ENCODE data around the gene GRIA3.

GRIA3 gene

DNA sequence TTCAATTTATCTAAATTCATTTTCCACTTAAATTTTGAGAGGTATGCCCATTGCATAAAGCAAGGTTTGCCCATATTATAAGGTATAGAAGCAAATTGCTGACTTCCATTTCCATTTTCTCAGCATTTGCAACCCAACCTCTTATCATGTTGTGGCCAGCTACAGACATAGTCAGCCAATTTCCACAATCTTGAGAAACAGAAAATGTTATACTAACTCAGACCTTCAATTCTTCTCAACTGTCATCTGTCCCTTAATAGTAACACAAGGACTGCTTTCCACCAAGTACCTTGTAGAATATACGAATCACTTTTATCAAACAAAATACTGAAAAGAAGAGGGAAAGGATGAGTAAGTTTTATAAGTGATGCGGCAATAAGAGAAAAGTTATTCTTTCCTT, 11.2 kb upstream of the GRIA3 start:
- H3K4me3 ChIP-seq (ENCODE audit: insufficient read depth in 1 of 2, low read depth in 1 of 2, low read length in 2 of 2): no peak overlapping the region

DNA sequence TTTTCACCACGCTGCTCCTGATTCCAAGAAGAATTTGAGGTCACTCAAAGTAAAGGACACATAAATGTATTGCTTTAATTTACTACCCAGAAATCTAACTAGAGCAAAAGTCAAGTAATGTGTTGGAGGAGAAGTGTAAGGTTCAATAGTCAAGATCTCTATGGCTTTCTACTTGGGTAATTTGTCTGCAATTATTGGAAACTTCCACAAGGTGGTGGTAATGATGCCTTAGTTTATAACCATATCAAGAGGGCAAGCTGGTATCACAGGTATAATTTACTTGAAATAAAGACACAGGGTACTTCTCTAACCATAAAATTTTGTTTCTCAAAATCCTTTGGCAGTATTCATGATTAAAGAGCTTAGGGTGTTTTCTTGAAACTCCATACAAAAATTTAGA, 10.2 kb upstream of the GRIA3 start:
- Histone ChIP-seq H4K91ac (ENCODE audit: low read length) (no peak overlapping the region), H3K9ac (ENCODE audit: low read length) (no peak overlapping the region), H3K4me1 (ENCODE audit: control insufficient read depth, insufficient read depth, low read depth, low read length) (no peaks in the 10 kb centered on the region), H4K8ac (ENCODE audit: low read length) (no peak overlapping the region), H3K4me3 (ENCODE audit: insufficient read depth in 1 of 2, low read depth in 1 of 2, low read length in 2 of 2) (no peak overlapping the region), H3K79me1 (replicated peaks; ENCODE audit: low read length, poor library complexity, severe bottlenecking) (no peaks in the 10 kb centered on the region), H3K4me2 (ENCODE audit: low read length, poor library complexity, severe bottlenecking) (no peak overlapping the region), H3K9me3 (ENCODE audit: control insufficient read depth, low read length) (no peaks in the 10 kb centered on the region), H3K23ac (ENCODE audit: low read length in 2 of 2) (no peak overlapping the region), H3K36me3 (ENCODE audit: control insufficient read depth in 1 of 2, insufficient read depth in 2 of 2, low read depth in 1 of 2, low read length in 2 of 2) (no peaks in the 10 kb centered on the region), H3K4ac (ENCODE audit: low read depth in 1 of 2, low read length in 2 of 2) (no peak overlapping the region), H2BK120ac (ENCODE audit: low read depth, low read length) (no peak overlapping the region), H3K14ac (ENCODE audit: low read length in 2 of 2) (no peak overlapping the region), H3K27ac (ENCODE audit: low read length, poor library complexity, severe bottlenecking) (no peak overlapping the region), H2BK12ac (ENCODE audit: low read length in 2 of 2) (no peak overlapping the region), H2AK5ac (ENCODE audit: low read length, severe bottlenecking) (no peak overlapping the region), H2BK5ac (ENCODE audit: low read depth, low read length, poor library complexity, severe bottlenecking) (no peak overlapping the region), H2BK15ac (ENCODE audit: low read depth, poor library complexity, severe bottlenecking) (no peak overlapping the region), H2AFZ (ENCODE audit: low read depth, low read length) (no peak overlapping the region), H3K27me3 (ENCODE audit: control insufficient read depth in 1 of 2, insufficient read depth in 1 of 2, low read length in 2 of 2) (no peaks in the 10 kb centered on the region), H3K18ac (ENCODE audit: low read depth in 1 of 2, low read length in 2 of 2) (no peak overlapping the region)
- no CpG with 5 or more reads among the region's 1 CpG for WGBS
- DNase-seq: no peak

More for the DNA sequence above, 11.2 kb upstream of the GRIA3 start:
- H4K91ac ChIP-seq (ENCODE audit: low read length): no peak overlapping the region
- H2AK5ac ChIP-seq (ENCODE audit: low read length, severe bottlenecking): no peak overlapping the region
- H3K36me3 ChIP-seq (ENCODE audit: control insufficient read depth in 1 of 2, insufficient read depth in 2 of 2, low read depth in 1 of 2, low read length in 2 of 2): no peaks in the 10 kb centered on the region
- H2BK5ac ChIP-seq (ENCODE audit: low read depth, low read length, poor library complexity, severe bottlenecking): no peak overlapping the region
- no peak overlapping the region for H3K9ac ChIP-seq (ENCODE audit: low read length)
- no peak for DNase-seq
- no peaks in the 10 kb centered on the region for H3K4me1 ChIP-seq (ENCODE audit: control insufficient read depth, insufficient read depth, low read depth, low read length)
- H3K18ac ChIP-seq (ENCODE audit: low read depth in 1 of 2, low read length in 2 of 2): no peak overlapping the region
- no peak overlapping the region for H2AFZ ChIP-seq (ENCODE audit: low read depth, low read length)
- H3K9me3 ChIP-seq (ENCODE audit: control insufficient read depth, low read length): no peaks in the 10 kb centered on the region
- H3K4me2 ChIP-seq (ENCODE audit: low read length, poor library complexity, severe bottlenecking): no peak overlapping the region
- no peaks in the 10 kb centered on the region for H3K27me3 ChIP-seq (ENCODE audit: control insufficient read depth in 1 of 2, insufficient read depth in 1 of 2, low read length in 2 of 2)
- no peak overlapping the region for H3K27ac ChIP-seq (ENCODE audit: low read length, poor library complexity, severe bottlenecking)
- H3K14ac ChIP-seq (ENCODE audit: low read length in 2 of 2): no peak overlapping the region
- H2BK15ac ChIP-seq (ENCODE audit: low read depth, poor library complexity, severe bottlenecking): no peak overlapping the region
- no peaks in the 10 kb centered on the region for H3K79me1 ChIP-seq (replicated peaks; ENCODE audit: low read length, poor library complexity, severe bottlenecking)
- H4K8ac ChIP-seq (ENCODE audit: low read length): no peak overlapping the region
- no peak overlapping the region for H3K4ac ChIP-seq (ENCODE audit: low read depth in 1 of 2, low read length in 2 of 2)
- no peak overlapping the region for H2BK120ac ChIP-seq (ENCODE audit: low read depth, low read length)
- H2BK12ac ChIP-seq (ENCODE audit: low read length in 2 of 2): no peak overlapping the region
- H3K23ac ChIP-seq (ENCODE audit: low read length in 2 of 2): no peak overlapping the region
- no CpG with 5 or more reads among the region's 2 CpGs for WGBS

DNA sequence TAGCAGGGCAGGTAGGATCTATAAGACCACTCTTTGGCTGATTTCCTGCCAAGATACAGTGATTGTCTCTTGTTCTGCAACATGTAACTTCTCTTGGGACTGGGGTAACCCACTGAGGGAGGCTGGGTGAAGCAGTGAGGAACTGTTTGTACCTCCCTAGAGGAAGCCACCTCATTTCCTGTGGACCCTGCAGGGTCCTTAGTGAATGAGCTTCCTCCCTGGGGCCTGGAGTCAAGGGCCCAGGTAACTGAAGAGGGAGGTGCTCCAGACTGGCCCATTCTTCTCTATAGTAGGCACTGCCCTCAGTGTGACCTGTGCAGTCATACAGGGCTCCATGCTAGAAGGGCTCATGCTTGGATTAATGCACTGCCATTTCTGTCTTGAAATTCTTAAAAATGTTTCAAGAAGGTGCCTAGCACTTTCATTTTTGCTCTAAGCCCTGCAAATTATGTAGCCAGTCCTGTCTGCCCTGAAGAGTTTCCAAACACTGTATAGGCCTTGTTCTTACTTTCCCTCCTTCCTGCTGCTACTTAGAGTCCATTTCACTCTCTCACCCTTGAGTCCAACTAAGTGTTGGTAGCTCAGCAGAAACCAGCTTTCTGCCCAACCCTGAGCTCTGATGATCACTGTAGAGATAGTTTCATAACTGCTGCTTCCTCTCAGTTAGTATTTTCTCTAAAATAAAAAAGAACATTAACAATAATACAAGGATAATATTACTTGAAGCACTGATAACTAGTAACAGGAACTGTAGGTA, 8.5 kb upstream of the GRIA3 start:
- H2AFZ ChIP-seq (ENCODE audit: low read depth, low read length): no peak overlapping the region
- no peak overlapping the region for H3K18ac ChIP-seq (ENCODE audit: low read depth in 1 of 2, low read length in 2 of 2)
- H3K4me1 ChIP-seq (ENCODE audit: control insufficient read depth, insufficient read depth, low read depth, low read length): no peaks in the 10 kb centered on the region
- no peaks in the 10 kb centered on the region for H3K9me3 ChIP-seq (ENCODE audit: control insufficient read depth, low read length)
- H3K27me3 ChIP-seq (ENCODE audit: control insufficient read depth in 1 of 2, insufficient read depth in 1 of 2, low read length in 2 of 2): no peaks in the 10 kb centered on the region
- H2BK120ac ChIP-seq (ENCODE audit: low read depth, low read length): no peak overlapping the region
- no peak overlapping the region for H3K4ac ChIP-seq (ENCODE audit: low read depth in 1 of 2, low read length in 2 of 2)
- no peak overlapping the region for H2AK5ac ChIP-seq (ENCODE audit: low read length, severe bottlenecking)
- DNase-seq: no peak
- no peak overlapping the region for H4K91ac ChIP-seq (ENCODE audit: low read length)
- no peak overlapping the region for H3K27ac ChIP-seq (ENCODE audit: low read length, poor library complexity, severe bottlenecking)
- H3K4me3 ChIP-seq (ENCODE audit: insufficient read depth in 1 of 2, low read depth in 1 of 2, low read length in 2 of 2): no peak overlapping the region
- no peaks in the 10 kb centered on the region for H3K79me1 ChIP-seq (replicated peaks; ENCODE audit: low read length, poor library complexity, severe bottlenecking)
- H3K9ac ChIP-seq (ENCODE audit: low read length): no peak overlapping the region
- no peak overlapping the region for H2BK5ac ChIP-seq (ENCODE audit: low read depth, low read length, poor library complexity, severe bottlenecking)
- no peak overlapping the region for H2BK12ac ChIP-seq (ENCODE audit: low read length in 2 of 2)
- no peak overlapping the region for H2BK15ac ChIP-seq (ENCODE audit: low read depth, poor library complexity, severe bottlenecking)
- H3K23ac ChIP-seq (ENCODE audit: low read length in 2 of 2): no peak overlapping the region
- H4K8ac ChIP-seq (ENCODE audit: low read length): no peak overlapping the region
- H3K4me2 ChIP-seq (ENCODE audit: low read length, poor library complexity, severe bottlenecking): no peak overlapping the region
- H3K36me3 ChIP-seq (ENCODE audit: control insufficient read depth in 1 of 2, insufficient read depth in 2 of 2, low read depth in 1 of 2, low read length in 2 of 2): no peaks in the 10 kb centered on the region
- H3K14ac ChIP-seq (ENCODE audit: low read length in 2 of 2): no peak overlapping the region

DNA sequence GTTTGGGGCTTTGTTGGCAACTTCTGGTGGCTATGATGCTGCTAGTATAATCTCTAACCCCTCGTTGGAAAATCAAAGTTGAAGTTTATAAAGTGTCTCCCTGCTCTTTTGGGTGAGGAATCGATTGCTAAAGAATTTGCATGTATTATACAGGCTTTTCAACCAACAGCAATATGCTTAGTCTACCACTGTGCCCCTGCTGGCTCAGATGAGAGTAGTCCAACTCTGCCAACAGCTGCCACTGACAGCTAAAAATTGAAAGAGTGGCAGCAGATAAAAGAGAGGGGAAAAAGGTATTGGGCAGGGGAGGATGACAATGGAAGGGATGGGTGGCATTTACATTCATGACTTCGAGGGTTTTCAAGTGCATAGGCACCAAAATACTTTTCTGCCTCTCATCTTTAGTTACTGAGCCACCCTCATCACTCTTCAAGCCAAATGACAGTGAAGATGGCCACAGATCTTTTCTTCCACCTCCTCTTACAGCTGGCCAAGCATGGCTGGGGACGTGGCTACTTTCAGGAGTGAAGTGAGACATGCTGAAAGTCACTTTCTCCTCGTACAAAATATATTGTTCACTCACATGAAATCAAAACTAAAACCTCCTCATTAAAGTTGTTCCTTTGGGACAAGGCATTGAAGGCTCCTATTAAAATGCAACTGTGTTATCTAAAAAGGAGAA, 2.7 kb upstream of the GRIA3 start:
- Histone ChIP-seq H3K4me3 (ENCODE audit: insufficient read depth in 1 of 2, low read depth in 1 of 2, low read length in 2 of 2) (no peak overlapping the region), H2BK5ac (ENCODE audit: low read depth, low read length, poor library complexity, severe bottlenecking) (no peak overlapping the region), H2BK12ac (ENCODE audit: low read length in 2 of 2) (no peak overlapping the region), H2BK15ac (ENCODE audit: low read depth, poor library complexity, severe bottlenecking) (no peak overlapping the region), H2BK120ac (ENCODE audit: low read depth, low read length) (no peak overlapping the region), H3K4me1 (ENCODE audit: control insufficient read depth, insufficient read depth, low read depth, low read length) (peaks cover 3% of the 10 kb centered on the region), H3K14ac (ENCODE audit: low read length in 2 of 2) (no peak overlapping the region), H3K27me3 (ENCODE audit: control insufficient read depth in 1 of 2, insufficient read depth in 1 of 2, low read length in 2 of 2) (peaks cover 0 to 4% of the 10 kb centered on the region in 2 experiments), H3K4me2 (ENCODE audit: low read length, poor library complexity, severe bottlenecking) (no peak overlapping the region), H3K18ac (ENCODE audit: low read depth in 1 of 2, low read length in 2 of 2) (no peak overlapping the region), H3K9me3 (ENCODE audit: control insufficient read depth, low read length) (no peaks in the 10 kb centered on the region), H2AK5ac (ENCODE audit: low read length, severe bottlenecking) (no peak overlapping the region), H4K91ac (ENCODE audit: low read length) (no peak overlapping the region), H3K27ac (ENCODE audit: low read length, poor library complexity, severe bottlenecking) (no peak overlapping the region), H2AFZ (ENCODE audit: low read depth, low read length) (no peak overlapping the region), H3K4ac (ENCODE audit: low read depth in 1 of 2, low read length in 2 of 2) (no peak overlapping the region), H3K23ac (ENCODE audit: low read length in 2 of 2) (no peak overlapping the region), H3K9ac (ENCODE audit: low read length) (no peak overlapping the region), H3K36me3 (ENCODE audit: control insufficient read depth in 1 of 2, insufficient read depth in 2 of 2, low read depth in 1 of 2, low read length in 2 of 2) (no peaks in the 10 kb centered on the region), H3K79me1 (replicated peaks; ENCODE audit: low read length, poor library complexity, severe bottlenecking) (no peaks in the 10 kb centered on the region), H4K8ac (ENCODE audit: low read length) (no peak overlapping the region)
- DNase-seq: no peak
- 67% methylated on average over 1 of the region's 5 CpGs for WGBS
